ENCODE data around the gene ZSWIM1.
A peak's percentile ranks its signal among the peaks of the same experiment; 100 is the strongest.
"Not testable (repeated sequence)": the region's sequence is repeated elsewhere in the genome, so short reads cannot be mapped to it uniquely, and the experiment has no call there.

The ZSWIM1 gene

DNA sequence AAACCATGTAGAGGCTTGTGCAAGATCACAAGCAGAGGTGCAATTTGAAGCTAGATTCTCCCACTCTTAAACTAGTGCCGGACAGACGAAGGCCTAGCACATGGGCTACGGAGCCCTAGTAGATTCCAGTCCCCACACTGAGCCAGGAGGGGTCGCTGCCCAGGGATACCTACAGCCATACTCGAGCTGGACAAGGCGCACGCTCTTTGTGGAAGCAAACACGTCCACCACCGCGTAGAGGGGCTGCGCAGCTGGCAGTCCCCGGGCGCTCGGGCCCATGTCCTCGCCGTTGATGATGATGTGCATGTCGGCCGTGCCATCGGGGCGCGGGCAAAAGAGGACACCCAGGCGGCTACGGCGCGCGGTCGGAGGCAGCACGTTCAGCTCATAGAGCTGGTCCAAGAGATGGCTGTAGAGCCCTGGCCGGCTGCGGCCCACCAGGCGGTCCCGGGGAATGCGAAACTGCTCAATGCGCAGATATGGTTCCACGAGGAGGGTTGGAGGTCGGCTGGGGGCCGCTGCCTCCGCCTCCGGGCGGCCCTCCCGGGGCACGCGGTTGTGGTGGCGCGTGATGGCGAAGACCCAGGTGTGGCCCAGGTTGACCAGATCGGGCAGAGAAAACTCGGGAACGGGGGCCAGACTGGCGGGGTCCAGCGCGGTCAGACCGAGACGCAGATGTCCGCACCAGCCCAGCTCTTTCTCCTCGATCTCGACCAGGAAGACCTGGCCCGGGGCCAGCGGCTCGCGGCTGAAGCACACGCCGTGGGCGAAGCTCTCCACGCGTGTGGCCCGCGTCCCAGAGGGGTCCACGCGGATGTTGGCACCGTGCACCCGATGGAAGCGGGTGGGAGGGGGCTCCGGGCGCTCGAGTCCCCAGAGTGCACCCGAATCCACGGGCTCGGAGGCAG, 9.3 kb downstream of the ZSWIM1 start:
- peak in 1 of 2 experiments; percentile 54 for DNase-seq

DNA sequence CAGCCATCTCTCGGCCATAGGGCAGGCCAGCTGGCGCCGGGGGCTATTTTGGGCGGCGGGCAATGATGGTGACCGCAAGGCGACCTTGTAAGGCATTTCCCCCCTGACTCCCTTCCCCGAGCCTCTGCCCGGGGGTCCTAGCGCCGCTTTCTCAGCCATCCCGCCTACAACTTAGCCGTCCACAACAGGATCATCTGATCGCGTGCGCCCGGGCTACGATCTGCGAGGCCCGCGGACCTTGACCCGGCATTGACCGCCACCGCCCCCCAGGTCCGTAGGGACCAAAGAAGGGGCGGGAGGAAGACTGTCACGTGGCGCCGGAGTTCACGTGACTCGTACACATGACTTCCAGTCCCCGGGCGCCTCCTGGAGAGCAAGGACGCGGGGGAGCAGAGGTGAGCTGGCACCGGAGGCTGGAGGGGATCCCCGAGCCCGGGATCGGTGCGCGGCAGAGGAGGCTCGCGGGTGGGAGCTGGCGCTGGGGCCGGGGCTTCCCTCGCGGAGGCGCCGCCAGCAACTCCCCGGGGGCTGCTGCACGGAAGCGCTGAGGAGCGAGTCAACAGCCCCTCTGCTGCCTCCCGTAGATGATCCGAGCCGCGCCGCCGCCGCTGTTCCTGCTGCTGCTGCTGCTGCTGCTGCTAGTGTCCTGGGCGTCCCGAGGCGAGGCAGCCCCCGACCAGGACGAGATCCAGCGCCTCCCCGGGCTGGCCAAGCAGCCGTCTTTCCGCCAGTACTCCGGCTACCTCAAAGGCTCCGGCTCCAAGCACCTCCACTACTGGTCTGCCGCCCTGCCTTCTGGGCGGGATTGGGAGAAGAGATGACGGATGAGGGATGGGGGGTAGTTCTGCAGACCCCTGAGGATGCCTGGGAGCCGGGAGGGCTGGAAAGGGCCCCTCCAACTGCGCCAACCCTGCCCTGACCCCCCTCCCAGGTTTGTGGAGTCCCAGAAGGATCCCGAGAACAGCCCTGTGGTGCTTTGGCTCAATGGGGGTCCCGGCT, 10.3 kb downstream of the ZSWIM1 start, which contains the start of the genes CTSA and NEURL2:
CTSA (plus strand) TSS at position 351 of the 999 bp plus-strand sequence; CDS start at position 585, 234 bp downstream.
NEURL2 (minus strand) TSS at position 224 of the 999 bp plus-strand sequence; CDS start at position 7, 217 bp downstream.
- peak in 1 of 2 experiments; percentile 57 for DNase-seq

- DNase-seq, result no peak
These were observed 11.2 kb downstream of the ZSWIM1 start for GRCh38 chr20:45892049-45892825.

GRCh38 chr20:45892828-45893500, 11.9 kb downstream of the ZSWIM1 start:
- DNase-seq, result no peak

DNA sequence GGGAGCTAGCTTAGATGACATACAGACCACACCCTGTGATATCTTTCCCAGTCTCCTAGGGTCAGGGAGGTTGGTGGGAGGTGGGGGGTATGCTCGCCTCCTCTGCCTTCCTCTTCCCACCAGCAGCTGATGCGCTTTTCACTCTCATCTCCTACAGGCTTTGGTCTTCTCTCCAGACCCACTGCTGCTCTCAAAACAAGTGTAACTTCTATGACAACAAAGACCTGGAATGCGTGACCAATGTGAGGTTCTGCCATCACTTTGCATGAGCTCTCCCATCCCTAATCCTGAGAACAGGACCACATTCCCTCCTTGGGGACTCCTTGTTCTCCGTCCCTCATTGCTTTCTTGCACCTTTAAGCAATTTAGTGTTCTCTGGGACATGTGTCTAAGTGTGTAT, 12.8 kb downstream of the ZSWIM1 start:
- DNase-seq, result no peak

DNA sequence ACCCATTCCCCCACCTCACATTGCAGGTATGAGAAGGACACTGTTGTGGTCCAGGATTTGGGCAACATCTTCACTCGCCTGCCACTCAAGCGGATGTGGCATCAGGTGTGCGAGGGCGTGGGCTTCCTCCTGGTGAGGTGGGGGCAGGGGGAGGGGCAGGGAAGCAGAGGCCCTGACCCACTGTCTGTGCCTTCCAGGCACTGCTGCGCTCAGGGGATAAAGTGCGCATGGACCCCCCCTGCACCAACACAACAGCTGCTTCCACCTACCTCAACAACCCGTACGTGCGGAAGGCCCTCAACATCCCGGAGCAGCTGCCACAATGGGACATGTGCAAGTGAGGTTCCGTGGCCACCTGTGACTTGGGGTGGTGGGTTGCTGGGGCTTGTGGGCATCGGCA, 13.8 kb downstream of the ZSWIM1 start:
- DNase-seq, result no peak

GRCh38 chr20:45896641-45897161, 15.7 kb downstream of the ZSWIM1 start:
- no peak for DNase-seq

DNA sequence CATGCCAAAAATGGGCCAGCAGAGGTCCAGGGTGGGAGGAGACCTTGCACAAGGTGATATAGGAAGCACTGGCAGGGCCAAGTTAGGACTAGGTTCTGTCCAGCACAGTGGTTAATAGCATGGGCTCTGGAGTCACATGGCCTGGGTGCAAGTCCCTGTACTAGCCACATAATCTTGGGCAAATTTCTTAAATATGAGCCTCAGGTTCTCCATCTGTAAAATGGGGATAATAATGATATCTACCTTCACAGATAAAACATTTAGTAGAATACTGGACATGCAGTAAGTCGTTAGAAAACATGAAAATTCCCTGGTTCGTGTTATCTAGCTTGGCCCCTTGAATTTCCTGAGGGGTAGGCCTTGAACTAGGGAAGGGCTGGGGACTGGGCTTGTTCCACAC, 16.3 kb downstream of the ZSWIM1 start:
- DNase-seq, result no peak

DNA sequence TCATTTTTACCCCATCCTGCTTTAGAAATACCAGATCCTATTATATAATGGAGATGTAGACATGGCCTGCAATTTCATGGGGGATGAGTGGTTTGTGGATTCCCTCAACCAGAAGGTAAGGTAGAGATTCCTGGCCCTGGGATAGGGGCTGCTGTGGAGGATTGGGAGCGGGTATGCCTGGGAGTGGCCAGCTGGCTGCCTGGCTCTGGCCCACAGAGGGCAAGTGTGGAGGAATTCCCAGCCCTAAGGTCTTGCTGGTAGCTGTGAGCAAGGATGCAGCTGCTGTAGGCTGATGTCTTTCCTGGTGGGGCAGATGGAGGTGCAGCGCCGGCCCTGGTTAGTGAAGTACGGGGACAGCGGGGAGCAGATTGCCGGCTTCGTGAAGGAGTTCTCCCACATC, 16.7 kb downstream of the ZSWIM1 start:
- no peak for DNase-seq

- DNase-seq, result no peak
These were observed 17.3 kb downstream of the ZSWIM1 start for GRCh38 chr20:45898285-45898684.

DNA sequence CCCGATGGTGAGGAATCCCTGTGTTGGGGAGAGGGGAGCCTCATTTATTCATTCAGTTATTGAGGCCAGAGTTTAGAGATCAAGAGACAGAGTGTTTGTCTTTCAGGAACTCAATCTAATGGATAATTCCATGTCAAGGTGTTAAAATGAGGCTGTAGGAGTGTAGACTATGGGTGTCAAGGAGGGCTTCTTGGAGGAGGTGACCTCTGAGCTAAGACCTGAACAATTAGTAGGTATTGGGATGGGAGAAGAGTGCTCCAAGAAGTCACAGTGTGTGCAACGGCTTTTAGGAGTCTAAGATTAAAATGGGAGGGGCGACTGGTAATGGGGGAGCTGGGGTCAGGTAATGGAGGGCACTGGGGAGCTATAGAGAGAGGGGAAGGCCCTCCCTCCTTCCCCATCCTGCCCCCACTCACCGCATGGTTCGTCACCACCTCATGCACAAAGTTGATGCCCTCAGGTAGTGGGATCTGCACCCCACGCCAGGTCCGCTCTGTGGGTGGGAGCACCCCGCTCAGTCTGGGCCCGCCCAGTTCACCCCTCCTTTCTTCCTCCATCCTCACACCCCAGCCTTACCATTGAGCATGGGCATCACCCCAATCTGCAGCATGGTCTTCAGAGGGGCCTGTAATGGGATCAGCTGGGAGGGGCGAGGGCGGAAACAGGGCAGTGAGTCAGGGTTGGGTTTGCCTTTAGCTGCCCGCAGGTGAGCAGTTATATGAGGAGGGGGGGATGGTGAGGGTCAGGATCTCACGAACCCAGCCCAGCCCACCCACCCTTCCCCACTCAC, 18.2 kb downstream of the ZSWIM1 start:
- no peak for DNase-seq

GRCh38 chr20:45901332-45901731, 20.3 kb downstream of the ZSWIM1 start:
- not testable (repeated sequence) for DNase-seq

GRCh38 chr20:45902199-45902701, 21.2 kb downstream of the ZSWIM1 start:
- no peak for DNase-seq

DNA sequence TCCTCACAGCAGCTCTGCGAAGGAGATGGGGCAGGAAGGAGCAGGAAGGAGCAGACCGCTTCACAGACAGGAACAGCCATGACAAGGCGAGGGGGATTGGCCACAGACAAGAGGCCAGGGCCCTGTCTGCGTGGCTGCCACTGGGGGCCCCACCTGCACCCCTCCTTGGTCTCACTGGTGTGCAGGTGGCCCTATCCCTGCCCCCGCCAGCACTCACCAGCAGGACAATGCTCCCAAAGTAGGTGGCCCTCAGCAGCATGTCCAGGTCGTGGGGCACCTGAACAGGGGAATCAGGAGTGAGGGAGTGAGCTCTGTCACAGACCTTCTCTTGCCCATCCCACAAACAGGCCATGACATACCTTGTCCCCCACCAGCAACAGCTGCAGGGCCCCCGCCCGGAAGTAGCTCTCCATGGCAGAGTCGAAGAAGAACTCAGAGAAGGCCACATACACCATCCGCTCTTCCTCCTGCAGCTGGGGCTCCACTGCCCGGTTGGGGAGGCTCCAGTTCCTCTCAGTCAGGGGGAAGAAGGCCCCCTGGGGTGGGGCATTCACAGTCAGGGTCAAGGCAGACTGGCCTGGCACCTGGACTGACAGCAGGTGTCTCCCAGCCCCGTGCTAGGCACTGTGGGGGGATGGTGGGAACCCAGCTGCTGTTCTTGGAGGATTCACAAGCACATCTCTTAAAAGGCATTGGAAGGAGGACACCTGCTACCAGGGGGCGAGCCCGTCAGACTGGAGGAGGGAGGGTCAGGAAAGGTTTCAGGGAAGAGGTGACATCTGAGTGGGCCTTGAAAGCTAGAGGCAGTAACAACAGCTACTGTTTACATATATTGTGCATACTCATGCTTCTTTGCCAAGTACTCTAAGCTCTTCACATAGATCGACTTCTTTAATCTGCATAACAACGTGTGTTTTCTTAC, 23.8 kb downstream of the ZSWIM1 start:
- no peak for DNase-seq

DNA sequence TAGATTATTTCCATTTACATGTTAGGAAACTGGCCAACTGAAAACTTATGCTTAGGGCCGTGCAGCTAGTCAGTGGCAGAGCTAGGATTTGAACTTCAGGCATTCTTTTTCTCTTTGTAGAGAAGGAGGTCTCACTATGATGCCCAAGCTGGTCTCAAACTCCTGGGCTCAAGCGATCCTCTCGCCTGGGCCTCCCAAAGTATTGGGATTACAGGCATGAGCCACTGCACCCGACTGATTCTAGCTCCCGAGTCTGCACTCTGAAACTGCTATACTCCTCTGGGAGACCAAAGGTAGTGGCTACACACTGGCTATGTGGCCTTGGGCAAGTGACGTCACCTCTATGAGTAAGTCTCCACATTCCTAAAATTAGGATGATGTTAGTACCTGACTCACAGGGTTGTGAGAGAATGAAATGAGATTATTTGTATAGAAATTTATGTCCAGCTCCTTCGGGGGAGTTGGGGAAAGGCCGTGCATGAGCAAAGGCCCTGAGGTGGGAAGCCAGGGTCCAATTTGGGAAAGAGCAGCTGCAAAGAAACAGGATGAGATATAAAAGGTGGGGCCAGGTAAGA, 24.6 kb downstream of the ZSWIM1 start:
- DNase-seq, result no peak

DNA sequence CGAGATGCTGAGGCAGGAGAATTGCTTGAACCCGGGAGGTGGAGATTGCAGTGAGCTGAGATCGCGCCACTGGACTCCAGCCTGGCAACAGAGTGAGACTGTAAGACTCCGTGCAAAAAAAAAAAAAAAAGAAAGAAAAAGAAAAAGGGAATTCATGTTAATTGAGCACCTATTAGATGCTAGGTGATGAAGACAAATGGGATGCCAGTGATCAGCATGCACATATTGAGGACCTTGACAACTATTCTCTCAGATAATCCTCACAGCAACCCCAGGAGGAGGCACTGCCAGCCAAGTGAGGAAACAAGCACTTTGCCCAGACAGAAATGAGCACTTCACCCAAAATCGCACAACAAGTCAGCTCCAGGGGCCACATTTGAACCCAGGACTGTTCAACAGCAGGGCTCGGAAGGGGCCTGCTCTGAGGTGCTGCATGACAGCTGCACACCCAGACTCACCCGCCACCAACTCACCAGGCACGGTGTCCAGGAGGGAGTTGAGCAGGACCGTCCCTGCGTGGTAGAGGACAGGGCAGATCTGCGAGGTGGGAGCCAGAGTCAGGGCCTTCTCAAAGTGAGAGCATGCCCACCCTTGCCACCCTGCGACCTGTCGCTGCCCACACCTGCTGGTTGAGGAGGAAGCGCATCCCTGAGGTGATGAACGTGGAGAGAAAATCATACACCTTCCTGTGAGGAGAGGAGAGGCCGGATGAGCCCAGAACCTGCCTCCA, 26.4 kb downstream of the ZSWIM1 start:
- DNase-seq, result no peak

DNA sequence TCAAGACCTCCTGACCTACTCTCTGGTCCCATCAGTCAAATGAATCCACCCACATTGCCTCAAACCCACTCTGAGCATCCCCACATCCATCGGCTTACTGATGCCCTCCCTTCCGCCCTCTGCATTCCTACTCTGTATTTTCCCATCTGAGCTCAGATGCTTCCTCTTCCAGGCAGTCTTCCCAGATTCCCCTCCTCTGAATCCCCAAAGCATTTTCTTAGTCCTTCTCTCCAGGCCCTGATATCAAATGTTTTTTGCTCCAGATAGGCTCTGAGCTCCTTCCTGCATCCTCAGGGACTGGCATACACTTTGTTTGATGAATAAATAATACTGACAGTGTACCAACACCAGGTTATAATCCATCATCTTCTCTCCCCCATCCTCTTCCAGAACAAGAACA, 27.1 kb downstream of the ZSWIM1 start:
- no peak for DNase-seq

GRCh38 chr20:45909336-45909808, 28.3 kb downstream of the ZSWIM1 start:
- no peak for DNase-seq
